BJ (cell line): Measurements from ENCODE around the gene STARD7. TPM values are rescaled to one million over a fixed set of nuclear protein-coding genes. Genes with fewer than 3 reads are reported as not detected.
A peak's percentile ranks its signal among the peaks of the same experiment; 100 is the strongest.

ENCODE experiments used
- CTCF ChIA-PET: fragments of 350-600 bp; formaldehyde crosslinking; extraction: SDS; loops from one replicate; lab custom pipeline; 2021; ENCODE audit warnings: antibody characterized with exemption, inconsistent platforms; lab: Yijun Ruan, JAX
- POLR2A ChIA-PET: fragments of 300-600 bp; sonication (Branson Sonifier 250); formaldehyde crosslinking; extraction: SDS; loops from one replicate; lab custom pipeline; 2021; ENCODE audit warnings: antibody characterized with exemption; lab: Charles Lee
- DNase-seq: peaks from one replicate; pipeline ENCODE4 v3.0.0-alpha.2; 2011; ENCODE audit warnings: low read depth
- H3K27me3 ChIP-seq: 2 replicates; pipeline ENCODE4 v1.6.0; 2011; ENCODE audit warnings: low read length; ENCODE audit not compliant: control insufficient read depth, insufficient read depth
- H3K36me3 ChIP-seq: 2 replicates; pipeline ENCODE4 v1.5.1; 2011; ENCODE audit warnings: low read length; ENCODE audit not compliant: control insufficient read depth, insufficient read depth
- H3K4me3 ChIP-seq: 2 replicates; pipeline ENCODE4 v1.5.1; 2011; ENCODE audit warnings: low read depth, mild to moderate bottlenecking, control low read depth, low read length
- CTCF ChIP-seq: IDR thresholded peaks from 2 replicates; pipeline ENCODE4 v1.5.1; 2011; ENCODE audit warnings: low read depth, mild to moderate bottlenecking, control low read depth, inconsistent platforms, low read length, moderate library complexity; ENCODE audit not compliant: insufficient read depth
- polyA plus RNA-seq: library from polyadenylated mRNA; depleted of rRNA; stranded (reverse); fragments of >200 nt; gene quantifications from 2 replicates; pipeline ENCODE4 v1.2.3, GENCODE V29; 2011

The STARD7 gene
- polyA plus RNA-seq, 1 experiment = 56.1 TPM

- ChIA-PET POLR2A (no interaction called here), CTCF (interaction anchor here (1.0 kb wide), 1 partner anchor 82 kb away, joined by 3 read pairs; no protein-coding TSS in a partner anchor)
- no peak for DNase-seq
- H3K36me3 ChIP-seq = peaks cover 2% of the 10 kb centered on the region
- TF ChIP-seq CTCF = no peak
- no peaks in the 10 kb centered on the region for H3K27me3 ChIP-seq
- no peak overlapping the region for H3K4me3 ChIP-seq
These were observed 9.7 kb downstream of the STARD7 start for GRCh38 chr2:96198921-96199320.

GRCh38 chr2:96197546-96198255 is 10.9 kb downstream of the STARD7 start:
- CTCF ChIA-PET = interaction anchor here (1.1 to 2.2 kb wide), 2 partner anchors 59 to 63 kb away, joined by 4 to 9 read pairs; partner anchors contain the start of gene ASTL
- DNase-seq = no peak
- no peak for TF ChIP-seq CTCF
- Histone ChIP-seq H3K36me3 (peaks cover 3% of the 10 kb centered on the region), H3K27me3 (no peaks in the 10 kb centered on the region), H3K4me3 (no peak overlapping the region)
- POLR2A ChIA-PET = no interaction called here

- ChIA-PET POLR2A (interaction anchor here (0.6 kb wide), 1 partner anchor 12 kb away, joined by 3 read pairs; no protein-coding TSS in a partner anchor), CTCF (interaction anchor here (1.0 to 2.2 kb wide), 3 partner anchors 21 to 57 kb away, joined by 3 to 9 read pairs (median 4); partner anchors contain the start of gene ASTL)
These were observed 13.1 kb downstream of the STARD7 start for GRCh38 chr2:96195410-96196066.

GRCh38 chr2:96191937-96192670 is 16.5 kb downstream of the STARD7 start:
- POLR2A ChIA-PET = no interaction called here
- no peaks in the 10 kb centered on the region for H3K27me3 ChIP-seq
- no peak for TF ChIP-seq CTCF
- peaks cover 15% of the 10 kb centered on the region for H3K36me3 ChIP-seq
- CTCF ChIA-PET = interaction anchor here (1.1 to 1.8 kb wide), 2 partner anchors 12 to 18 kb away, joined by 4 to 8 read pairs; no protein-coding TSS in a partner anchor
- H3K4me3 ChIP-seq = no peak overlapping the region
- no peak for DNase-seq

More at GRCh38 chr2:96195410-96196066, 13.1 kb downstream of the STARD7 start:
- Histone ChIP-seq H3K27me3 (no peaks in the 10 kb centered on the region), H3K36me3 (peaks cover 13% of the 10 kb centered on the region), H3K4me3 (no peak overlapping the region)
- no peak for TF ChIP-seq CTCF
- peak; percentile 78 for DNase-seq
